ENCODE data around the gene NCBP3.

DNA sequence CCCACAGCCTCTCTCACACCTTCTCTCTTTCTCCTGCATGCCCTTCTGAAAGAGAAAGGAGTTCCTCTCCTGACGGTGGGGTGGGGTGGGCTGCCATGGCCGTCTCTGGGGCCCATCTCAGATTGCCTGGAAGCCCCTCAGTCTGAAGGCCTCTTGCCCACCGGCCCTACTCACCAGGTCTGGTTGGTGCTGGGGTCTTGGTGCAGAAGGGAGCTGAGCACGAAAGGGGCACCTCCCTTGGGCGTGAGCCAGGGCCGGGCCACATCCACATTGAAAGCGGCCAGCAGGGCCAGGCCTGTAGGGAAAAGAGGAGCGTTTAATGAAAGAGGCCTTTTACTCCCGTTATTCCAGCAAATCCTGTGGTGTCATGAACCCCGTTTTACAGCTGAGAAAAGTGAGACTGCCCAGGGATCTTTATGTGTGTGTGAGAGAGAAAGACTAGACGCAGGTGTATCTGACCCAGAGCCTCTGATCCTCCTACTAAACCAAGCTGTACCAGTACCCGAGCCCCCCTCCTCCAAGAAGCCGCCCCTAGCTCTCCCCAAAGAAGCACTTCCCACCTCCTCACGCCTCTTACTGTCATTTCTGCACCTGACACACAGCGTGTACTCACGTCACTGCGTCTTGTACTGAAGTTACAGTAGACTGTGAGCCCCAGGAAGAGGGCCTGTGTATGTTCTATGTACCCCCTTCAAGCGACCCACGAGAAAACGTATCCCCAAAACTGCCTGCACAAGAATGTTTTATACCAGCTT lies 68.5 kb downstream of the NCBP3 start:
- TF ChIP-seq GATA3 (IDR thresholded peaks at IDR 0.05; ENCODE audit: low read depth, low read length) (no peak), GATA2 (IDR thresholded peaks at IDR 0.05; ENCODE audit: low read depth, low read length) (no peak)
